ENCODE measurements around the gene HS3ST3B1. TPM values are rescaled to one million over a fixed set of nuclear protein-coding genes. Genes with fewer than 3 reads are reported as not detected.

The HS3ST3B1 gene
- total RNA-seq, 1 experiment from 2014 or later = 20.8 TPM

DNA sequence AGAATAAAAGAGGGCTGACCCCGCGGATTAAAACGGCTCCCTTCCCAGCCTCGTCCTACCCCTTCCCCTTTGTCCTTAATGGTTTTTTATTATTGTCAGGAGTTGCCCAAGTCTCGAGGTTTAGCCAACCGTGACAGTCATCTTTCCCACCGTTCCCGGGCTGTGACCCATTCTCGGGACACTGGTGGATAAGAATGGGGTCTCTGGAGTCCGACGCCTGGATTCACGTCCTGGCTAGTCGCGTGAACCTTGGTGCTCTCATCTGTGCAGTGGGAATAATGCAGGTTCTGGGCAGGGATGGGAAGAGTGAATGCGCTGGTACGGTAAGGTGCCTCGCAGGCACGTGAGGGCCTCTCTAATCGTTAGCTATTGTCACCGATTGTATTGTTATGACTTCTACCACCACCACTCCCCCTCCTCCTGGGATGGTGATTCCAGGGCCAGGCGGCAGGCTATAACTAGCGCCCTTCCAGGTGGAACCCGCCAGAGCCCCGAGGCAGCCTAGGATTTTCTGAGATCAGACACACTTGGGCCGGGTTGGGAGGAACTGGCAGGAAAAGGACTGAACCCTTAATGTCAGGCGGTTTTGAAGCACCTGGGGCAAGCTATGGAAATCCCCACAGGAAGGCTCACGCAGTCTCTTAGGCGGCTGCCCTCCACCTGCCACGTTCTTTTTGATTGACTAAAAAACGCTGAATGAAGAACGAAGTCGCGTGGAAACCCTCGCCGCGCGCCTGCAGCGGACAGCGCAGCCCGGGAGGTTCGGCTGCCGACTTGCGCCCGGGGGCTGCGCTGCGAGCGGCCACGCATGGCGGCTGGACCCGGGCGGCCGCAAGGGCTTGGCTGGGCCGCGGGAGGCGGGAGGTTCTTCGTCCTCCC lies 2.7 kb downstream of the HS3ST3B1 start:
- no peak for DNase-seq (ENCODE audit: low spot score)

DNA sequence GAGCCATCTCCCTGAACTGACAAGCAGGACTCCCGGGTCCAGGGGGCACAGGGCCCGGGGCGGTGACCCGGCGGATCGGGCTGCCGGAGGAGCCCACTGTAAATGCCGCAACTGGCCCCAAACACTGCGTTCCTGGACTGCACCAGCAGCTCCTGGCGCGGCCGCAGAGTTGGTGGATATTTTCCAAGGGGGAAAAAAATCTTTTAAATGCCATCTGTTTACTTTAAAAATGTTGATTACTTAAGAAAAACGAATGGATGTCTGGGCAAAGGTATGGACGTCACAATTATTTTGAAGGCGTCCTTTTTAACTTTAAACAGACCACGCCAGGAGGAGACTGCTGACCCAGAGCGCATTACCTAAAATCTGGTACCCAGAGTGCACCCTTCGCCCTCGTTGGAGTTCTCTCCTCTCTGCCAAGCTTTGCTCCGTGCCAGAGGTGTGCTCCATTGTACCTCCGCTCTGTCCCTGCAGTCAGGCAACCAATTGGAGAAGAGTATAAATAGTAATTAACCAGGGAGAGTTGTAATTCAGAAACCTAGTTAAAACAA lies 3.4 kb downstream of the HS3ST3B1 start:
- DNase-seq (ENCODE audit: low spot score) = no peak

DNA sequence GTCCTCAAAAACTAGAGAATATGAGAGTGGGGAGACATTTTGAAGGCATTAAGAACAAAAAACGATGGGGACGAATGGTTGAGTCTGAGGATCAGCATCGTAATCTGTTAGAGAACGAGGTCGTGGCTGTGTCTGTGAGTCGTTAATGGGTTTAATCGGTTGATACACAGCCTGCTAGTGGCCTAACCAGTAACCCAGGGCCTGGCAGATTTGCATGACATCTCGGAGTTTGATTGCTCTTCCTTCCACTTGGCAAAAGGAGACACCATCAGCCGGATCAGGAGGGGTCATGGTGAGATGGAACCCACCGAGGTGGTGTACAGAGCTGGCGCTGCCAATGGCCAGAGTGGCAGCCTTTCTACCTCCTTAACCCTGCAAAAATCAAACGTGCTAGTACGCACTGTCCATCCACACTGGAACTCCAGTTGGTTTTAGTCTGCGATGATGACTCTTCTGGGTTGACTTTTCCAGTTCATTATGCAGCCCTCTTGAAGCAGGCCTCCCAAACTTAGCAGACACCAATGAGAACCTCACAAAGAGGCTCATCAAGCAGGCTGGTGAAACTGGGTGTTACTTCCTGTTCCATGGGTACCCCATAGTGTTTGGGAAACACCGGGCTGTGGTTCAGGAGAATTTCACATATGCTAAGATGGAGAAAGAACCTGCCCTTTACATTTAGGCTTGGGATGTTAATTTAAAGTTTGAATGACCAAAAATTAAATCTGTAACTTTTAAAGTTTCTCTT lies 4.1 kb downstream of the HS3ST3B1 start:
- DNase-seq (ENCODE audit: low spot score) = no peak

- no peak for DNase-seq (ENCODE audit: low spot score)
These were observed 5.1 kb downstream of the HS3ST3B1 start for GRCh38 chr17:14305785-14306496.

DNA sequence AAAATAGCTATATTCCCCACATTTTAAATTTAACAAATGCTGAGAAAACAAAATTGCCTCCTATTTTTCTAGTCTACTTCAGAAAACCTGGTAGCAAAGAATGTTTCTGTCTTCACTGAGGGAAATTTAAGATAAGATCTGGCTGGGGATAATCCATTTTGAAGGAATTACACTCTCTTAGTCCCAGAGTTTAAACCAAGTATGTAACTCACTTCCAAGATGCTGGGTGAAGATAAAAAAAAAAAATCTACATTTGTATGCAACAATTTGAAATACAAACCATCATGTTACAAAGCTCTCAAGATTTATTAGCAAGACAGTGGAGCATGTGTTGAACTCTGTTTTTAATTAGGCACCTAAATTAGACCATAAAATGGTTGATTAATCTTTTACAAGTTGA lies 5.7 kb downstream of the HS3ST3B1 start:
- no peak for DNase-seq (ENCODE audit: low spot score)

DNA sequence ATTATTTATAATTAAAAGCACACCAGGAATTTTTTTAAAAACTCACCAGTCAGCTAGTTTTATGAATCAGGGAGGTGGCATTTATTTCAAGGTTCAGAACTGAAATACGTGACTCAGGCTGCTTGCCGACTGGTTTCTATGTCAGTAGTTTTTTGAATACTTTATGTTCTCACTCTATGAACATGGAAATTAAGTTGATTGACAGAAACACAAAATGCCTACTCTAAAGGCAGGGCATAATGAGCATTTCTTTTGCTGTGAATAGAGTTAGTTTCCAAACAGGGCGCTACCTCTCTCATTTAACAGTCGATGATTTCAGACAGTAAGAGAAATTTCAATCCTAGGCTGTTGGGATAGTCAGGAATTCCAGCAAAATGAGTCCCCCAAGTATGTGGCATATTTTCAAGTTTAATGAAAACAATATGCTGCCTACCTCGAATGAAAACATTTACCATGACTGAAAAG lies 6.7 kb downstream of the HS3ST3B1 start:
- DNase-seq (ENCODE audit: low spot score) = peak; percentile 38

- no peak for DNase-seq (ENCODE audit: low spot score)
These were observed 7.7 kb downstream of the HS3ST3B1 start for GRCh38 chr17:14308636-14308964.

DNA sequence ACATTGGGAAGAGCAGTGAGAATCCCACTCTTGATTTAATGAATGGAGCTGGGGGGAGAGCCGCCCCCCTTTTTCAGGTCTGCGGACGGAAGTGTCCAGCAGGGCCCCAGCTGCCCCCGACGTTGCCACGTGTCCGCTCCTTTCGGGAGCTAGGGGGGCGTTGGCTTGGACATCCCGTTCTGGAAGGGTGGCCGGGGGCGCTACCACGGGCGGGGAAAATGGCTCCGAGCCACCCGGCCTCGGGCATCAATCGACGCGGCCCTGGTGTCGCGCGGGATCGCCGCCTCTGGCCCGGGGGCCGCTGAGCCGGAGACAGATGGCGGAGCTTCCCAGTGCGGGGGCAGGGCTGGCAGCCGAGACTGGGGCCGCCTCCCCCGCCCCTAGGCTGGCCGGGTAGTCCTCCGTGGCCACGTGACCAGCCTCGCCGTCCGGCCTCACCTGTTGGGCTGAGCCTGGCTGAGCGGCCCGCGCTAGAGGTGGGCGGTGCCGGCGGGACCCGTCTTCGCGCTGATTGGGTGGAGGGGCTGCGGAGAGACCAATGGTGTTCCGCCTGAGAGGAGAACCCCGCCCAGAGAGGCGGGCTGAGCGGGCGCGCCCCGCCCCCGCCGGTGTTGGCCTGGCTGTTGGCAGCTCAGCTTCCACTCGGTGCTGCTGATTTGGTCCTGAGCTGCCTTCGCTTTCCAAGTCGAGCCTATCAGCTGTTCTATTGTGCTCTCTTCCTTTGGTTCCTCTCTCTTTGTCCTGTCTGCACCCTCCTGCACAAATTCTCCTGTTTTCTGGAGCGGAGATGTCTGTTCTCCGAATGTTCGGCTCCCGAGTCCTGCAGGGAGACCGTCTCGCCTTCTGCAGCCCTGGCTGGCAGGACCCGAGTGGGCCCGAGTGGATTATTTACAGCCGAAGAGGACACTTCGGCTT lies 8.3 kb downstream of the HS3ST3B1 start:
- peak; percentile 78 for DNase-seq (ENCODE audit: low spot score)

DNA sequence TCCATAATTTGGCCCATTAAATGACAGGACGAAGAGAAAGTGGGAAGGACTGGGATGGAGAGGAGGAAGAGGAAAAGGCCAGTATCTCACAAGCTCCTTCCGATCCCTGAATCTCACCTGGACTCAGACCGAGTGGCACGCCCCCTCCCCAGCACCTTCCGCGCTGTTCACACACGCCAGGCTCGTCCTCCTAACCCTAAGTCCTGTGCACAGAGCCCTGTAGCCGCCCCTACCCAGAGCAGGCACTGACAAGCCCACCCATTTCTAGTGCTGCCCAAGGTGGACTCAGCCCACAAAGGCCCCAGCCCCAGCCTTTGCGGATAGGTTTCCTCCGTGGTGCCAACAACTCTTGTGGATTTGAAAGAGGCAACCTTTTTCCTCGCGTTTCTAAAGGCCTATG lies 9.2 kb downstream of the HS3ST3B1 start:
- no peak for DNase-seq (ENCODE audit: low spot score)

GRCh38 chr17:14310605-14311004 lies 9.7 kb downstream of the HS3ST3B1 start:
- no peak for DNase-seq (ENCODE audit: low spot score)

DNA sequence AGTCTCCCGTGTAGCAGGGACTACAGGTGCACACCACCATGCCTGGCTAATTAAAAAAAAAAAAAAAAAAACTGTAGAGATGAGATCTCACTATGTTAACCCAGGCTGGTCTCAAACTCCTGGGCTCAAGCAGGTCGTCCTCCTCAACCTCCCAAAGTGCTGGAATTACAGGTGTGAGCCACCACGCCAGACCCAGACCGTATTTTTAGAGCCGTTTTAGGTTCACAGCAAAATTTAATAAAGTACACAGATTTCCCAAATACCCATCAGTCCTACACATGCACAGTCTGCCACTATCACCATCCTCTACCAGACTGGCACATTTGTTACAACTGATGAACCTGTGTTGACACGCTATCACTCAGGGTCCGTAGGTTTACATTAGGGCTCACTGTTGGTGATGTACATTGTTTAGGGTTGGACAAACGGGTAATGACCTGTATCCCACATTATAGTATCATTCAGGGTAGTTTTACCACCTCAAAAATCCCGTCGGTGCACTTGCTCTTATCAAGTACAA lies 10.4 kb downstream of the HS3ST3B1 start:
- DNase-seq (ENCODE audit: low spot score) = no peak

DNA sequence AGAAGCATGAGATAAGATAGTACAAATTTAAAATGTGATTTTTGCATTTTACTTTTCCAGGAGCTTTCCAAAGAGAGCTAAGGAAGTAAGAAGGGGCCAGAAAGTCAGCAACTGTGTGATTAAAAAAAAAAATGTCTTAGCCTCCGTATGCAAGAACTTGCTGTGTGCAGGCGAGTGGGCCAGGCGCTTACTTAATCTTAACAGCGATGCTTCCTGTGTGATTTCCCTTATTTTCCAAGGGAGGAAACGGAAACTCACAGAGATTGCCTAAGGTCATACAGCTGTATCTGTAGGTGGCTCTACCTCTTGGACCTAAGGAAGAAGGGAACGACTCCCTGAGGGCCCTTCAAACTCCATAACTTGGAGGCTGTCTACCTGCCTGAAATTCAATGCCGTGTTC lies 11.1 kb downstream of the HS3ST3B1 start:
- DNase-seq (ENCODE audit: low spot score) = no peak

DNA sequence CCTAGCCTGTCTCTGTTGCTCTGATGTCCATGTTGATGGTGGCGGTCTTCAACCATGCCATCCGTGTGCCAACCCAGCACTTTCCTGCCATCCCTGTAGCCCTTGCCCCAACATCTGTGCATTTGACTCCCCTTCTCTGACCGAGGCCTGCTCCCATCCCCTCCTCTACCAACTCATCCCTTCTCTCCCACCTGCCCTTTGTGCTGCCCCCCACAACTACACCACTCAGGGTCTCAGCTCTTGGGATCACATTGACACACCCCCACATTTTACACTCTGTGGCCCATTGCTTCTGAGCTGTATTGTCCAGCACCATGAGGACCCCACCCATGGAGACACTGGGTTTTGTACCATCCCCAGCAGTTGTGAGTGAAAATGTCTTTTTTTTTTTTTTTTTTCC lies 11.6 kb downstream of the HS3ST3B1 start:
- DNase-seq (ENCODE audit: low spot score) = no peak

- no peak for DNase-seq (ENCODE audit: low spot score)
These were observed 15.4 kb downstream of the HS3ST3B1 start for GRCh38 chr17:14316126-14316832.

DNA sequence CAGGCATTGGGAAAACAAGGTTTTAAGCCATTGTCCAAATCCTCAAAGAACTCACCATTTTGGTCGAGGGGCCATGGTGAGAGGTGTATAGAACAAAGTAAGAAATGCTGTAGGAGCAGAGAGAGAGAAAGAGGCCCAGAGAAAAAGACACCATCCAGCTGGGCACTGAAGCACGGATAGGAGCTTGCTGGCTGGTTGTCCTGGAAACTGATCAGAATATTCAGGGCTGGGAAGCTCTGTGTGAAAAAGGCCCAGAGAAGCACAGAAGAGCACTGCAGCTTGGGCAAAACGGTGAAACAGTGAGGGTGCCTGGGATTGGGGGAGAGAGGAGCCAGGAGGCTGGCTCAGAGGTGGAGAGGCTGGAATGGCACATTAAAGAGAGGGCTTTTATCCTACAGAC lies 16.5 kb downstream of the HS3ST3B1 start:
- no peak for DNase-seq (ENCODE audit: low spot score)

DNA sequence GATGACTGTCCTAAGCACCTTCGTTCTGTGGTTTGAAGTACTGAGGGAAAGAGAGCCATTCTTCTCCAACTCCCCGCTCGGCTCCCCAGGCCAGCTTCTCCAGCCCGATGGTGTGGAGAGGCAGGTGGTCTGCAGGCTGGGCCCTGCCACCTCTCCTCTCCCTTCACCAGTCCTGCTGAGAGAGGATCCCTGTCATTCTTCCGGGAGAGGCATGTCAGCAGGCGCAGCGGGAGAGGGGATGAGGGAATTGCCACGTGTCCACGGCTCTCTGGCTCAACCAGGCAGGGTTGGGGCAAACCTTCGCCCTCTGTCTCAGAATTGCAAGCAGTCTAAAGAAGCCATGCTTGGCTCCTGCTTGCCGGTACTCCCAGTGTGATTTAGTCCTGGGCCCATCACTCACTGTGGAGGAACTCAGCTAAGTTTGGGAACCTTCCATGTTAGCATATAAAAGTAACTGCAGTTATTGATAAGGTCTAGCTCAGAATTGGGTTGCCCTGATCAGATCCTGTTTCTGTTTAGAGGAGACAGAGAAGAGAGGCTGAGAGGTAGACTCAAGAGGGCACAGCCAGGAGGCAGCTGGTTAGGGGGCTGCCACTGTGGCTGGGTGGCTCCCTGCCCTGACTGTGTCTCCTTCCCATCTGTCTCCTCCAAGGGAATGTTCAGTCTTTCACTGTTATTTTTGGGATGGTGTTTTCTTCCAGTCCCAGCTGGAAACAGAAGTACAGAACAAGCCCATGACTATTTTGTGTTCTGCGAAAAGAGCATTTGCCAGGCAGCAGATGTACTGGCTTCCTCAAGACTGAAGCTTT lies 17.4 kb downstream of the HS3ST3B1 start:
- DNase-seq (ENCODE audit: low spot score) = no peak

GRCh38 chr17:14318918-14319205 lies 18.0 kb downstream of the HS3ST3B1 start:
- DNase-seq (ENCODE audit: low spot score) = no peak

- no peak for DNase-seq (ENCODE audit: low spot score)
These were observed 19.2 kb downstream of the HS3ST3B1 start for GRCh38 chr17:14320098-14320497.

DNA sequence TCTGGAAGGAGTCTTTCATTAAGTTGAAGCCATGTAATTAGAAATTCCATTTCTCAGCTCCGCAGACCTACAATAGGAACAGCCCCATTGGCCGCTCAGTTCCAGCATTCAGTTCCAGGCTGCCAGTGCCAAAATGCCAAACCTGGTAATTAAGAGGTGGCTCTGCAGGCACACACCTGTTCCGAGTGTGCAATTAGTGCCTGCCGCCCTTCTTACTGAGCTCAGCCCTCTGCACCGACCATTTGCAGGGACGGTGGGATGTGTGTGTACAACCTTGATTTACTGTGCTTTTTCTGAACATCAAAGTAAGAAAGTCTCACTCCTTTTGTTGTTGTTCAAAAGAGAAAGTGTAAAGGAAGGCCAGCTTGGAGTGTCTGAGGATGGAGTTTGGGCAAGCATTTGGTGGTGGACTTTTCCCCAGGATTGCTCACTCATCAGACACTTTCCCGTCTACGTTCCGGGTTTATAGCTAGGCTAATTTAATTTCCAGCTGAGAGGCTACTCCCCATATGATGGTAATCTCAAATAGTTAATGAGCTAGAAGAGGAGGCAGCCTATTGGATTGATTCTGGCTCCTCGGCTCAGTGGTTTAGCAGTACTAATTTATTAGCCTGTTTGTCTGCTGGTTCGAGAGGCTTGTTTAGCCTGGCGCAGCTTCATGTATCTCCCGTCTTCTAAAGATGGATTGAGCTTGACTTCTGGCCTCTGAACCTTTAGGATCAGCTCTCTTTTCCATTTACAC lies 20.0 kb downstream of the HS3ST3B1 start:
- no peak for DNase-seq (ENCODE audit: low spot score)
